Ovary (tissue), 3 donors: ENCODE data around the gene SPDYE2B.
"Not testable (repeated sequence)": the region's sequence is repeated elsewhere in the genome, so short reads cannot be mapped to it uniquely, and the experiment has no call there.

Source experiments
- CTCF ChIP-seq, 3 donors: fragments of 450-650 bp in 2 of 3; fragments of 200-600 bp in 1 of 3; IDR thresholded peaks; one replicate each; pipeline versions ENCODE4 v1.5.1 to v1.8.0; 2016 to 2022; ENCODE audit warnings: antibody characterized with exemption in 3 of 3, mild to moderate bottlenecking in 1 of 3
- EP300 ChIP-seq: sonication (generic); formaldehyde crosslinking; IDR thresholded peaks from one replicate; pipeline ENCODE4 v1.6.1; 2017; ENCODE audit warnings: antibody characterized with exemption
- POLR2A ChIP-seq: fragments of 450-650 bp; IDR thresholded peaks from one replicate; pipeline ENCODE4 v1.6.1; 2017; ENCODE audit warnings: antibody characterized with exemption, mild to moderate bottlenecking, moderate library complexity
- donor health status: DM: no; HTN: no; CAD: no.

- not testable (repeated sequence) for TF ChIP-seq CTCF (IDR thresholded peaks at IDR 0.05); EP300; POLR2A
Measured at GRCh38 chr7:102611013-102611674, 39.0 kb upstream of the SPDYE2B start.
